PFSK-1 (cell line): ENCODE data around the gene SLC25A6.

Experiments
- FOXP2 ChIP-seq: optimal IDR thresholded peaks from 2 replicates; pipeline ENCODE3; 2011; ENCODE audit warnings: borderline replicate concordance, control low read depth, inconsistent platforms; ENCODE audit not compliant: insufficient read depth; ENCODE audit errors: extremely low read length, extremely low read depth
- POLR2AphosphoS5 ChIP-seq: IDR thresholded peaks from 2 replicates; pipeline ENCODE4 v1.6.1; 2012; ENCODE audit warnings: low read depth, mild to moderate bottlenecking, control low read depth, low read length, moderate library complexity
- TAF1 ChIP-seq: IDR thresholded peaks from 2 replicates; pipeline ENCODE4 v1.6.1; 2012; ENCODE audit warnings: low read length, control low read depth, borderline replicate concordance; ENCODE audit not compliant: insufficient read depth
- TF ChIP-seq, protein P1 (sequence below), 2 experiments: IDR thresholded peaks; 2 replicates each; pipeline versions ENCODE4 v1.6.1 to v1.8.0; 2011 to 2012; ENCODE audit warnings: low read depth in 2 of 2, low read length in 2 of 2, control low read depth in 1 of 2, inconsistent platforms in 1 of 2, mild to moderate bottlenecking in 1 of 2, moderate library complexity in 1 of 2; ENCODE audit not compliant: insufficient read depth in 1 of 2

DNA sequence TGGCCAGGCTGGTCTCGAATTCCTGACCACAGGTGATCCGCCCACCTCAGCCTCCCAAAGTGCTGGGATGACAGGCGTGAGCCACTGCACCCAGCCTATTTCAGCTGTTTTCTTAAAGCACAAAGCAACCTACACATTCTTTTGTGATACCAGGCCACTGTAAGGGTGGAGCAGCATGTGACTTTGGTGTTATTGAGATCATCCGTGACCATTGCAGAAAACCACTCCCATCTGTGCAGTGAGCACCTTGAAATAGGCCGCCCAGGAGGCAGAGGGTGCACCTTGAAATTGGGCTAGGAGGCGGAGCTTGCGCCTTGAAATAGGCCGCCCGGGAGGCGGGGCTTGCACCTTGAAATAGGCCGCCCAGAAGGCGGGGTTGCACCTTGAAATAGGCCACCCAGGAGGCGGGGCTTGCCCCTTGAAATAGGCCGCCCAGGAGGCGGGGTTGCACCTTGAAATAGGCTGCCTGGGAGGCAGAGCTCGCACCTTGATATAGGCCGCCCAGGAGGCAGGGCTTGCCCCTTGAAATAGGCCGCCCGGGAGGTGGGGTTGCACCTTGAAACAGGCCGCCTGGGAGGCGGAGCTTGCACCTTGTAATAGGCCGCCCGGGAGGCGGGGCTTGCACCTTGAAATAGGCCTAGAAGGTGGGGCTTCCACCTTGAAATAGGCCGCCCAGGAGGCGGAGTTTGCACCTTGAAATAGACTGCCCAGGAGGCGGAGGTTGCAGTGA lies 9.0 kb upstream of the SLC25A6 start:
- TF ChIP-seq POLR2AphosphoS5 (no peak; the same call in 1 of the 2 replicates), TAF1 (no peak), FOXP2 (no peak)
- TF ChIP-seq, protein P1, sequence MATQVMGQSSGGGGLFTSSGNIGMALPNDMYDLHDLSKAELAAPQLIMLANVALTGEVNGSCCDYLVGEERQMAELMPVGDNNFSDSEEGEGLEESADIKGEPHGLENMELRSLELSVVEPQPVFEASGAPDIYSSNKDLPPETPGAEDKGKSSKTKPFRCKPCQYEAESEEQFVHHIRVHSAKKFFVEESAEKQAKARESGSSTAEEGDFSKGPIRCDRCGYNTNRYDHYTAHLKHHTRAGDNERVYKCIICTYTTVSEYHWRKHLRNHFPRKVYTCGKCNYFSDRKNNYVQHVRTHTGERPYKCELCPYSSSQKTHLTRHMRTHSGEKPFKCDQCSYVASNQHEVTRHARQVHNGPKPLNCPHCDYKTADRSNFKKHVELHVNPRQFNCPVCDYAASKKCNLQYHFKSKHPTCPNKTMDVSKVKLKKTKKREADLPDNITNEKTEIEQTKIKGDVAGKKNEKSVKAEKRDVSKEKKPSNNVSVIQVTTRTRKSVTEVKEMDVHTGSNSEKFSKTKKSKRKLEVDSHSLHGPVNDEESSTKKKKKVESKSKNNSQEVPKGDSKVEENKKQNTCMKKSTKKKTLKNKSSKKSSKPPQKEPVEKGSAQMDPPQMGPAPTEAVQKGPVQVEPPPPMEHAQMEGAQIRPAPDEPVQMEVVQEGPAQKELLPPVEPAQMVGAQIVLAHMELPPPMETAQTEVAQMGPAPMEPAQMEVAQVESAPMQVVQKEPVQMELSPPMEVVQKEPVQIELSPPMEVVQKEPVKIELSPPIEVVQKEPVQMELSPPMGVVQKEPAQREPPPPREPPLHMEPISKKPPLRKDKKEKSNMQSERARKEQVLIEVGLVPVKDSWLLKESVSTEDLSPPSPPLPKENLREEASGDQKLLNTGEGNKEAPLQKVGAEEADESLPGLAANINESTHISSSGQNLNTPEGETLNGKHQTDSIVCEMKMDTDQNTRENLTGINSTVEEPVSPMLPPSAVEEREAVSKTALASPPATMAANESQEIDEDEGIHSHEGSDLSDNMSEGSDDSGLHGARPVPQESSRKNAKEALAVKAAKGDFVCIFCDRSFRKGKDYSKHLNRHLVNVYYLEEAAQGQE (IDR thresholded peaks at IDR 0.05; ENCODE audit: insufficient read depth in 1 of 2, low read depth in 2 of 2, low read length in 2 of 2), result no peak
